H9 (cell line): Measurements from ENCODE around the gene GRIA1. TPM values are rescaled to one million over a fixed set of nuclear protein-coding genes. Genes with fewer than 3 reads are reported as not detected.

Source experiments
- DNase-seq: peaks from one replicate; pipeline ENCODE4 v3.0.0-alpha.2; 2017
- H2AFZ ChIP-seq: one replicate; pipeline ENCODE4 v1.6.1; 2013; ENCODE audit warnings: mild to moderate bottlenecking, low read length, control low read depth, moderate library complexity
- H2AK5ac ChIP-seq: 2 replicates; pipeline ENCODE4 v1.6.1; 2013; ENCODE audit warnings: low read length, control low read depth, mixed read lengths; ENCODE audit not compliant: insufficient read length
- H2BK120ac ChIP-seq: one replicate; pipeline ENCODE4 v1.6.1; 2013; ENCODE audit warnings: low read depth, mild to moderate bottlenecking, low read length, control low read depth, inconsistent platforms; ENCODE audit not compliant: poor library complexity, severe bottlenecking
- H2BK12ac ChIP-seq: 2 replicates; pipeline ENCODE4 v1.6.1; 2013; ENCODE audit warnings: low read length, control low read depth, mixed read lengths, low read depth; ENCODE audit not compliant: insufficient read length
- H2BK15ac ChIP-seq: 2 replicates; pipeline ENCODE4 v1.6.1; 2013; ENCODE audit warnings: low read depth, low read length, control low read depth
- H2BK20ac ChIP-seq: one replicate; pipeline ENCODE4 v1.6.1; 2013; ENCODE audit warnings: low read depth, mild to moderate bottlenecking, low read length, control low read depth, inconsistent platforms; ENCODE audit not compliant: poor library complexity, severe bottlenecking
- H2BK5ac ChIP-seq: 2 replicates; pipeline ENCODE4 v1.6.1; 2013; ENCODE audit warnings: low read length, control low read depth, mixed read lengths; ENCODE audit not compliant: insufficient read length
- H3K14ac ChIP-seq: 2 replicates; pipeline ENCODE4 v1.6.1; 2013; ENCODE audit warnings: low read length, control low read depth; ENCODE audit not compliant: insufficient read depth
- H3K18ac ChIP-seq: 2 replicates; pipeline ENCODE4 v1.6.1; 2013; ENCODE audit warnings: low read depth, mild to moderate bottlenecking, mixed read lengths, low read length, control low read depth; ENCODE audit not compliant: insufficient read length
- H3K23ac ChIP-seq: 2 replicates; pipeline ENCODE4 v1.6.1; 2013; ENCODE audit warnings: low read length, control low read depth, mixed read lengths, low read depth; ENCODE audit not compliant: insufficient read length
- H3K23me2 ChIP-seq: 2 replicates; pipeline ENCODE4 v1.6.1; 2013; ENCODE audit warnings: low read depth, mild to moderate bottlenecking, mixed read lengths, low read length, control low read depth; ENCODE audit not compliant: insufficient read length, poor library complexity, severe bottlenecking
- H3K27ac ChIP-seq: 2 replicates; pipeline ENCODE4 v1.5.1; 2013; ENCODE audit warnings: low read length, control low read depth, mixed read lengths, low read depth; ENCODE audit not compliant: insufficient read length
- H3K27me3 ChIP-seq: 2 replicates; pipeline ENCODE4 v1.6.1; 2013; ENCODE audit warnings: low read length, control low read depth, inconsistent platforms; ENCODE audit not compliant: insufficient read depth
- H3K4ac ChIP-seq: 2 replicates; pipeline ENCODE4 v1.6.1; 2013; ENCODE audit warnings: low read depth, mild to moderate bottlenecking, control low read depth, inconsistent platforms, low read length, moderate library complexity
- H3K4me1 ChIP-seq: 2 replicates; pipeline ENCODE4 v1.6.1; 2013; ENCODE audit warnings: low read length, control low read depth, inconsistent platforms; ENCODE audit not compliant: insufficient read depth
- H3K4me2 ChIP-seq: 2 replicates; pipeline ENCODE4 v1.6.1; 2013; ENCODE audit warnings: low read length, control low read depth, mixed read lengths; ENCODE audit not compliant: insufficient read length, insufficient read depth
- H3K56ac ChIP-seq: 2 replicates; pipeline ENCODE4 v1.6.1; 2013; ENCODE audit warnings: low read depth, mild to moderate bottlenecking, mixed read lengths, low read length, control low read depth; ENCODE audit not compliant: insufficient read length
- H3K79me1 ChIP-seq: 2 replicates; pipeline ENCODE4 v1.6.1; 2013; ENCODE audit warnings: low read depth, mild to moderate bottlenecking, moderate library complexity, low read length, control low read depth, inconsistent platforms; ENCODE audit not compliant: insufficient read depth, poor library complexity, severe bottlenecking
- H3K79me2 ChIP-seq: 2 replicates; pipeline ENCODE4 v1.6.1; 2013; ENCODE audit warnings: low read length, control low read depth, inconsistent platforms; ENCODE audit not compliant: insufficient read depth
- H3K9ac ChIP-seq: 2 replicates; pipeline ENCODE4 v1.6.1; 2013; ENCODE audit warnings: low read length, control low read depth, mixed read lengths; ENCODE audit not compliant: insufficient read length; ENCODE audit errors: extremely low read depth
- H3K9me3 ChIP-seq: one replicate; pipeline ENCODE4 v1.6.1; 2013; ENCODE audit warnings: low read depth, low read length, inconsistent platforms; ENCODE audit not compliant: control insufficient read depth
- H3T11ph ChIP-seq: one replicate; pipeline ENCODE4 v1.6.1; 2013; ENCODE audit warnings: mild to moderate bottlenecking, low read length, control low read depth, inconsistent platforms
- H4K20me1 ChIP-seq: one replicate; pipeline ENCODE4 v1.6.1; 2013; ENCODE audit not compliant: control insufficient read depth, insufficient read length, insufficient read depth
- H4K5ac ChIP-seq: 2 replicates; pipeline ENCODE4 v1.6.1; 2013; ENCODE audit warnings: low read depth, mild to moderate bottlenecking, mixed read lengths, low read length, control low read depth; ENCODE audit not compliant: insufficient read length
- H4K8ac ChIP-seq: replicated peaks from 2 replicates; pipeline ENCODE4 v1.6.1; 2013; ENCODE audit warnings: low read length, control low read depth, mixed read lengths, low read depth; ENCODE audit not compliant: insufficient read length
- H4K91ac ChIP-seq: 2 replicates; pipeline ENCODE4 v1.6.1; 2013; ENCODE audit warnings: low read depth, mild to moderate bottlenecking, moderate library complexity, mixed read lengths, low read length, control low read depth; ENCODE audit not compliant: insufficient read length
- H3K27ac Mint-ChIP-seq, 3 experiments: 2 replicates in 2 of 3; 3 replicates in 1 of 3; pipeline ENCODE4 v1.8.0; 2020 to 2021; ENCODE audit warnings: mixed read lengths in 3 of 3, mild to moderate bottlenecking in 1 of 3, moderate library complexity in 1 of 3
- H3K27me3 Mint-ChIP-seq: 2 replicates; pipeline ENCODE4 v1.8.0; 2021; ENCODE audit warnings: low read depth, mild to moderate bottlenecking, moderate library complexity, mixed read lengths
- H3K36me3 Mint-ChIP-seq, 3 experiments: 2 replicates in 2 of 3; 3 replicates in 1 of 3; pipeline ENCODE4 v1.8.0; 2020 to 2021; ENCODE audit warnings: low read depth in 3 of 3, mixed read lengths in 3 of 3; ENCODE audit not compliant: insufficient read depth in 1 of 3
- H3K4me1 Mint-ChIP-seq, 2 experiments: 2 replicates each; pipeline ENCODE4 v1.8.0; 2020; ENCODE audit warnings: mixed read lengths in 2 of 2
- H3K4me3 Mint-ChIP-seq, 2 experiments: 2 replicates in 1 of 2; 3 replicates in 1 of 2; pipeline ENCODE4 v1.8.0; 2020 to 2021; ENCODE audit warnings: mild to moderate bottlenecking in 2 of 2, mixed read lengths in 2 of 2, moderate library complexity in 1 of 2
- H3K9me3 Mint-ChIP-seq, 2 experiments: 2 replicates in 1 of 2; 3 replicates in 1 of 2; pipeline ENCODE4 v1.8.0; 2020; ENCODE audit warnings: mild to moderate bottlenecking in 2 of 2, mixed read lengths in 2 of 2, moderate library complexity in 1 of 2
- CTCF ChIP-seq: fragments of 200-600 bp; sonication (generic); conservative IDR thresholded peaks from 3 replicates; pipeline ENCODE4 v1.8.0; 2021; ENCODE audit warnings: antibody characterized with exemption, mild to moderate bottlenecking
- WGBS: extraction: QIAGEN DNeasy Blood & Tissue Kit; methylation state at CpG from one replicate; pipeline ENCODE4 v1.1.7; 2013; ENCODE audit warnings: missing lambda C conversion rate, low lambda C conversion rate, mixed read lengths; ENCODE audit not compliant: insufficient read length; ENCODE audit errors: extremely low coverage; 5-methylcytosine and 5-hydroxymethylcytosine counted together
- total RNA-seq: library from RNA; stranded (reverse); gene quantifications from 2 replicates; pipeline ENCODE4 v1.2.1, GENCODE V29; 2021

GRIA1 gene
- total RNA-seq, 1 experiment from 2014 or later: 0.52 TPM

- Histone ChIP-seq H3K27me3 (no peaks in the 10 kb centered on the region), H3K4me1 (no peaks in the 10 kb centered on the region), H4K8ac (no peak overlapping the region), H3K23ac (no peak overlapping the region), H2BK15ac (no peak overlapping the region), H3K9me3 (no peaks in the 10 kb centered on the region), H3K23me2 (no peaks in the 10 kb centered on the region), H3T11ph (no peak overlapping the region), H4K5ac (no peak overlapping the region), H3K4me2 (no peak overlapping the region), H3K27ac (no peak overlapping the region), H4K20me1 (no peaks in the 10 kb centered on the region), H2AFZ (no peak overlapping the region), H3K79me1 (no peaks in the 10 kb centered on the region), H2BK5ac (no peak overlapping the region), H3K18ac (no peak overlapping the region), H4K91ac (no peak overlapping the region), H3K14ac (no peak overlapping the region), H3K56ac (no peak overlapping the region), H2BK20ac (no peak overlapping the region), H2AK5ac (no peak overlapping the region), H3K4ac (no peak overlapping the region), H2BK12ac (no peak overlapping the region), H3K79me2 (no peaks in the 10 kb centered on the region), H3K9ac (no peak overlapping the region), H2BK120ac (no peak overlapping the region)
- H3K4me3 Mint-ChIP-seq: no peak overlapping the region
- peaks cover 35% of the 10 kb centered on the region in 2 experiments for H3K4me1 Mint-ChIP-seq
- WGBS: no CpG with 5 or more reads among the region's 5 CpGs
- H3K27me3 Mint-ChIP-seq: peaks cover 26% of the 10 kb centered on the region
- no peak for TF ChIP-seq CTCF
- DNase-seq: no peak
- no peaks in the 10 kb centered on the region; a peak in 1 of 5 replicates for H3K9me3 Mint-ChIP-seq
- no peaks in the 10 kb centered on the region for H3K36me3 Mint-ChIP-seq
- H3K27ac Mint-ChIP-seq: no peak overlapping the region
Measured at GRCh38 chr5:153658606-153659005, 168.1 kb downstream of the GRIA1 start.
